H7 (cell line): ENCODE results near the gene CYP27C1. TPM values are rescaled to one million over a fixed set of nuclear protein-coding genes. Genes with fewer than 3 reads are reported as not detected.
"Not testable (repeated sequence)": the region's sequence is repeated elsewhere in the genome, so short reads cannot be mapped to it uniquely, and the experiment has no call there.

Experiments
- DNase-seq: peaks from one replicate; pipeline ENCODE4 v3.0.0; 2012
- H3K27me3 ChIP-seq: 2 replicates; pipeline ENCODE4 v1.6.0; 2011; ENCODE audit warnings: mild to moderate bottlenecking, low read length; ENCODE audit not compliant: control insufficient read depth, insufficient read depth
- H3K36me3 ChIP-seq: replicated peaks from 2 replicates; pipeline ENCODE4 v1.5.1; 2011; ENCODE audit warnings: low read length; ENCODE audit not compliant: control insufficient read depth, insufficient read depth
- H3K4me3 ChIP-seq: 2 replicates; pipeline ENCODE4 v1.5.1; 2011; ENCODE audit warnings: low read depth, mild to moderate bottlenecking, control low read depth, low read length, moderate library complexity; ENCODE audit not compliant: insufficient read depth
- total RNA-seq: library from RNA; depleted of rRNA; stranded (reverse); fragments of >200 nt; shearing (Covaris generic); gene quantifications from 2 replicates; pipeline ENCODE4 v1.2.3, GENCODE V29; 2014; rRNA removed

Gene CYP27C1
- 0.59 and 0.83 TPM in 2 replicates for total RNA-seq

DNA sequence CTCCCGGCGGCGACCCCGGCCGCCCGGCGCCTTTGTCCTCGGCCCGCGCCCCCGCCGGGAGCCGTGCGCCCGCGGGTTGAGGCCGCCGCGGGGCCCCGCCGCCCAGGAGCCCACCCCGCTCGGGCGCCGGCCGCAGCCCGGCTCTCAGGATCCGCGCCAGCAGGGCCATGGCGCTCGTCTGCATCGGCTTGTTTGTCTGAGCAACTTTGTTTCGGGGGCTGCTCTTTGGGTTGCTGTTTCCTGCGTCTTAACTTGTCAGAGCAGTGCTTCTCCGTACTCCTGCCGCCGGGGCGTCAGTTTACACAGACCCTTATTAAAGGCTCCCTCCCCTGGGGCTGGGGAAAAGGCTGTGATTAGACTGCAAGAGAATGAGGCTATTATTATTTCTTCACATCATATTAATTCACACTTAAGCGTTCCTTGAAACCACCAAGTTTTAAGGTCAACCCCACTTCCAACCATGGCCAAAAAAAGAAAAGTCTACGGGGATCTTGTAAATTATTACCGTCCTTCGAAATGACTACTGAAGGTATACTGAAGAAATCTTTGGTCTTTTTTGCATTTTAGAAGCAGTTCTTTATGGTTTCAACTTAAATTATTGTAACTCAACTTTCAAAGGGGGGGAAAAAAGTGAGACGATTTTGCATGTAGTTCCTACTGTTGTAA, at the start of gene CYP27C1:
CYP27C1 (minus strand) TSS at position 198 of the 666 bp plus-strand sequence; CDS start at position 169, 29 bp downstream.
- Histone ChIP-seq H3K36me3 (no peaks in the 10 kb centered on the region), H3K27me3 (peaks cover 29% of the 10 kb centered on the region), H3K4me3 (peak within 1 kb of the TSS; percentile 80)
- DNase-seq: peak; percentile 82

DNA sequence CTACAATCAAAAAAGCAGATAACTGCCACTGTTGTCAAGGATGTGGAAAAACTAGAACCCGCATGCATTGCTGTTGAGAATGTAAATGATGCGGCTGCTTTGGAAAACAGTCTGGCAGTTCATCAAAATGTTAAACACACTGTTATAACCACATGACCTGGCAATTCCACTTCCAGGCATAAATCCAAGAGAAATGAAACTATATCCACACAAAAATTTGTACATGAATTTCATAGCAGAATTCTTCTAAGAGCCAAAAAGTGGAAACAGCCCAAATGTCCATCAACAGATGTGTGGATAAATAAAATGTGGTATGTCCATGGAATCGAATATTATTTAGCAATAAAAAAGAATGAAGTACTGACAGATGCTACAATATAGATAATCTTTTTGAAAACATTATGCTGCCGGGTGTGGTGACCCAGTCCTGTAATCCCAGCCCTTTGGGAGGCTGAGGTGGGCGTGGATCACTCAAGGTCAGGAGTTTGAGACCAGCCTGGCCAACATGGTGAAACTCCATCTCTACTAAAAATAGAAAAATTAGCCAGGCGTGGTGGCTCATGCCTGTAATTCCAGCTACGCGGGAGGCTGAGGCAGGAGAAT, 41.8 kb upstream of the CYP27C1 start:
- H3K27me3 ChIP-seq: no peaks in the 10 kb centered on the region
- no peak overlapping the region for H3K4me3 ChIP-seq
- H3K36me3 ChIP-seq: peaks cover 16% of the 10 kb centered on the region
- no peak for DNase-seq

DNA sequence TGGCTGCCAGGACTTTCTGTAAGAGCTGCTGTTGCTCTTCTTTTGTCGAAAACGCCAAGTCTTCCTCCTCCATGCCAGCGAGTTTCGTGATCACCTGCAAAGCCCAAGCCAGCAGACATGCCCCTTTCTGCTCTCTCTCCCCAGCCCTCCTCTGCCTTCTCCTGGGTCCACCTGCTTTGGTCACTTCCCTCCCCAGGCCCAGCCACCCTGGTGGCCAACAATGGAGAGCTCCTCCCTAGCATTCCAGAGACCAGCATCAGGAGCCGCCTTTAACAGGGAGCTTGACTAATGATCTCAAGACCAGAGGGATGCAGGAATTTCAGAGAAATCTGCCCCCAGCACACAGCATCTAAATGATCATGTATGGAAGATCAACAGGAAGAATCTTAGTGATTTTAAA, 39.3 kb upstream of the CYP27C1 start:
- H3K36me3 ChIP-seq: peaks cover 16% of the 10 kb centered on the region
- H3K27me3 ChIP-seq: no peaks in the 10 kb centered on the region
- H3K4me3 ChIP-seq: no peak overlapping the region
- no peak for DNase-seq

DNA sequence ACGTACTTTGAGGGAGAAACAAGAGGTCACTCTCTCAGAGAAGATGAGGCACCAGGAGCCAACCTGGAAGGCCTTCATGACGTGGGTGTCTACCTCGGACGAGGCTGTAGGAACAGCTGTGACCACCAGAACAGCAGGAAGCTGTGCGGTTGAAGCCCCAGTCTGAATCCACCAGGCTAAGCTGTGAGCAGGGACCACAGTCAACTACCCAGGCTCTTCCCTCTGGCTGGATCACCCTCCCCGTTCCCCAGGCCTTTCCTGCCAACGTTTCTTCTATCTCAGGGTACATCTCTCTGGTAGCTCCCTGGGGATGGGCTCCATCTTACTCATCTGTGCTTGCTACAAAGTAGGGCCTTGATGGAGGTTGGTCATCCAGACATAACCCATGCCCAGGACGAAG, 36.8 kb upstream of the CYP27C1 start:
- Histone ChIP-seq H3K4me3 (no peak overlapping the region), H3K27me3 (no peaks in the 10 kb centered on the region), H3K36me3 (peaks cover 16% of the 10 kb centered on the region)
- DNase-seq: no peak

GRCh38 chr2:127256381-127256780, 36.3 kb upstream of the CYP27C1 start:
- Histone ChIP-seq H3K36me3 (peaks cover 16% of the 10 kb centered on the region), H3K4me3 (no peak overlapping the region), H3K27me3 (no peaks in the 10 kb centered on the region)
- DNase-seq: no peak

- Histone ChIP-seq H3K27me3 (no peaks in the 10 kb centered on the region), H3K36me3 (peaks cover 11% of the 10 kb centered on the region), H3K4me3 (no peak overlapping the region)
- no peak for DNase-seq
These were observed 35.6 kb upstream of the CYP27C1 start for GRCh38 chr2:127255721-127256120.

- no peak overlapping the region for H3K4me3 ChIP-seq
- no peak for DNase-seq
- peaks cover 9% of the 10 kb centered on the region for H3K36me3 ChIP-seq
- H3K27me3 ChIP-seq: no peaks in the 10 kb centered on the region
These were observed 35.0 kb upstream of the CYP27C1 start for GRCh38 chr2:127255146-127255545.

DNA sequence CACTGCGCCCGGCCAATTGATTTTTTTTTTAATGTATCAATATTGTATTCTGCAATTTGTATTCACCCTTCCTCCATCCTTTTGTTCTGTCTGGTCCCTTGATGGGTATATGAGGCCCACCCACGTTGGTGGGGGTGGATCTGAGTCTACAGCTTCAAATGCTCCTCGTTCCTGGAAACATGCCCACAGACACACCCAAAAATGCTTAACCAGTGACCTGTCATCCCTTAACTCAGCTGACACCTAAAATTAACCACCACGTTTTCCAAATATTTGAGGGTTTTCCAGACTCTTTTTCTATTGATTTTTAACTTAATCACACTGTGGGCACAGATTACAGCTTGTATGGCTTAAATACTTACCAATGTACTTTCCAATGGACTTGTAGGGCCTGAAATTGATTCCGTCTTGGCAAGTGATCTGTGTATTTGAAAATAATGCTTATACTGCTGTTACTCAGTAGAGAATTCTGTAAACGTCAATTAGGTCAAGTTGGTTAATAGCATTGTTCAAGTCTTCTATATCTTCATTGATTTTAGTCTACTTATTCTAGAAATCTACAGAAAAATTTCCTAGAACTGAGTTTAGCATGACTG, 34.4 kb upstream of the CYP27C1 start:
- no peak overlapping the region for H3K4me3 ChIP-seq
- peaks cover 6% of the 10 kb centered on the region for H3K36me3 ChIP-seq
- DNase-seq: no peak
- no peaks in the 10 kb centered on the region for H3K27me3 ChIP-seq

DNA sequence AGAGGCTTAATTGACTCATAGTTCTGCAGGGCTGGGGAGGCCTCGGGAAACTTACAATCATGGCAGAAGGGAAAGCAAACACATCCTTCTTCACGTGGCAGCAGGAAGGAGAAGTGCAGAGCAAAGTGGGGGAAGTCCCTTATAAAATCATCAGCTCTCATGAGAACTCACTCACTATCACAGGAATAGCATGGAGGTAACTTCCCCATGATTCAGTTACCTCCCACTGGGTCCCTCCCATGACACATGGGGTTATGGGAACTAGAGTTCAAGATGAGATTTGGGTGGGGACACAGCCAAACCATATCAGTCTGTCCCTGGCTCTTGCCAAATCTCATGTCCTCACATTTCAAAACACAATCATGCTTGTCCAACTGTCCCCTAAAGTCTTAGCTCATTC, 21.1 kb upstream of the CYP27C1 start:
- H3K36me3 ChIP-seq, DNase-seq, H3K27me3 ChIP-seq, H3K4me3 ChIP-seq: not testable (repeated sequence)

- no peak for DNase-seq
- H3K36me3 ChIP-seq: no peaks in the 10 kb centered on the region
- no peaks in the 10 kb centered on the region for H3K27me3 ChIP-seq
- H3K4me3 ChIP-seq: no peak overlapping the region
These were observed 19.3 kb upstream of the CYP27C1 start for GRCh38 chr2:127239395-127239794.

- not testable (repeated sequence) for H3K27me3 ChIP-seq, DNase-seq, H3K4me3 ChIP-seq, H3K36me3 ChIP-seq
These were observed 17.7 kb upstream of the CYP27C1 start for GRCh38 chr2:127237768-127238167.

- Histone ChIP-seq H3K4me3 (no peak overlapping the region), H3K27me3 (no peaks in the 10 kb centered on the region), H3K36me3 (no peaks in the 10 kb centered on the region)
- no peak for DNase-seq
These were observed 15.1 kb upstream of the CYP27C1 start for GRCh38 chr2:127235082-127235702.

- DNase-seq: no peak
- no peaks in the 10 kb centered on the region for H3K27me3 ChIP-seq
- no peak overlapping the region for H3K4me3 ChIP-seq
- no peaks in the 10 kb centered on the region for H3K36me3 ChIP-seq
These were observed 13.6 kb upstream of the CYP27C1 start for GRCh38 chr2:127233710-127234109.

- Histone ChIP-seq H3K4me3 (no peak overlapping the region), H3K27me3 (no peaks in the 10 kb centered on the region), H3K36me3 (no peaks in the 10 kb centered on the region)
- no peak for DNase-seq
These were observed 11.2 kb upstream of the CYP27C1 start for GRCh38 chr2:127231130-127231865.
